ENCODE data around the gene SYNPO. TPM values are rescaled to one million over a fixed set of nuclear protein-coding genes. Genes with fewer than 3 reads are reported as not detected.

SYNPO gene
- total and polyA plus RNA-seq, 9 donors: 7.7 to 32.1 (median 27.6) TPM

DNA sequence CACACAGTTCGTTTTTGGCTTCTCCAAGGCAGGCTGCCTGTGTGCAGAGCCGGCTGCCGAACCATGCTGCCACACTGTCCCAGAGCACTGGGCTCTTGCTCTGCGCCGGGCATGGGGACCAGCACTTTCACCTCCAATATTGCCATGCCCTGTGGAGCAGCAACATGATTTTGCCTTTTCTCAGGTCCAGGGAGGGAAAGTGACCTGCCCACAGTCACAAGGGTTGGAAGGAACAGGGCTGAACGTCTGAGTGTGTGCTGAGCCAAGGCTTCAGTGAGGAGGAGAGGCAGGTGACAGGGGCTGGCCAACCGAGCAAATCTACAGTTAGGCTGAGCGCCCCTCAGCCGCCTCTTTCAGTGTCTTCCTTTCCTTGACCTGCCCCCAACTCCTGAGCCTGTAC lies 34.0 kb upstream of the SYNPO start:
- DNase-seq: no peak
- H3K27me3 ChIP-seq (ENCODE audit: control insufficient read depth, insufficient read depth, low read length): no peaks in the 10 kb centered on the region
- no peak overlapping the region for H3K4me3 ChIP-seq (ENCODE audit: low read length)
- no peak overlapping the region for H3K27ac ChIP-seq (ENCODE audit: low read length)
- WGBS (ENCODE audit: insufficient coverage): 80% methylated on average over 5 of the region's 9 CpGs
- no peaks in the 10 kb centered on the region for H3K36me3 ChIP-seq (ENCODE audit: control insufficient read depth, insufficient read depth, low read length)
- H3K9me3 ChIP-seq (replicated peaks; ENCODE audit: control insufficient read depth, low read depth, low read length): no peaks in the 10 kb centered on the region
- H3K4me1 ChIP-seq (ENCODE audit: control insufficient read depth, insufficient read depth, low read length): peaks cover 30% of the 10 kb centered on the region

DNA sequence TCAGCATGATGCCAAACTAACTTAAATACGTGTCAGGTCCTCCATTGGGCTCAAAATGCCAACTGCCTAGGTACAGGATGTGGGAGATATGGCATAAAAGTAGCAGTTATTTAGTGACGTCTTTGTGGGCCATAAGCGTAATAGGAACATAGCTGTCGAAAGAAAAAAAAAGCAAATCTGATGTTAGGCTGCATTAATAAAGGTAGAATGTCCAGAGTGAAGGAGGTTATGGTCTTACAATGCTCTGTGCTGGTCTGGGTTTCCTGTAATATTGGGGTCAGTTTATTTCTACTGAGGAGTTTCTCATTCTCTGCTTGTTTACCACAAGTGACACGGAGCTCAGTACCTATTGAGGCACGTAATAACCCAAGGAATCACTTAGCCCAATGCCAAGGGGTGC lies 33.4 kb upstream of the SYNPO start:
- Histone ChIP-seq H3K4me1 (ENCODE audit: control insufficient read depth, insufficient read depth, low read length) (peaks cover 32% of the 10 kb centered on the region), H3K9me3 (replicated peaks; ENCODE audit: control insufficient read depth, low read depth, low read length) (no peaks in the 10 kb centered on the region), H3K27me3 (ENCODE audit: control insufficient read depth, insufficient read depth, low read length) (no peaks in the 10 kb centered on the region), H3K27ac (ENCODE audit: low read length) (no peak overlapping the region), H3K4me3 (ENCODE audit: low read length) (no peak overlapping the region), H3K36me3 (ENCODE audit: control insufficient read depth, insufficient read depth, low read length) (no peaks in the 10 kb centered on the region)
- no peak for DNase-seq
- WGBS (ENCODE audit: insufficient coverage): 85% methylated on average over 4 of the region's 6 CpGs

DNA sequence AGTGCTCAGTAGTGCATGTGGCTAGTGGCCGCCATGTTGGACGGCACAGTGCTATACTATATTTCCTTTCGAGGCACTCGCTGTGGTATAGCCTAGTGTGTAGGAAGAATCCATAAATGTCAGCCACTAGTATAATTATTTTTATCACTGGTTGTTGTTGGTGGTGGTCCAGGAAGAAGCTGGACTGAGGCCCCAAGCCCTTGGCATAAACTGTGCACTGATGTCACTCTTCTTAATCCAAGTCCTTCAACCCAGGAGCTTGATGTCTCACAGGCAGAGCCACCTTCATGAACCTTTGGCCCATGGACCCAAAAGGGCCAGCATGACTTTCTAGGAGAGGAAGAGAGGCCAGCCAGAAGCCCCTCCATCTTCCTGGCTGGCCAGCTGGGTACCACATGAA lies 32.5 kb upstream of the SYNPO start:
- Histone ChIP-seq H3K4me1 (ENCODE audit: control insufficient read depth, insufficient read depth, low read length) (peaks cover 40% of the 10 kb centered on the region), H3K27ac (ENCODE audit: low read length) (no peak overlapping the region)
- no CpG with 5 or more reads among the region's 4 CpGs for WGBS (ENCODE audit: insufficient coverage)

DNA sequence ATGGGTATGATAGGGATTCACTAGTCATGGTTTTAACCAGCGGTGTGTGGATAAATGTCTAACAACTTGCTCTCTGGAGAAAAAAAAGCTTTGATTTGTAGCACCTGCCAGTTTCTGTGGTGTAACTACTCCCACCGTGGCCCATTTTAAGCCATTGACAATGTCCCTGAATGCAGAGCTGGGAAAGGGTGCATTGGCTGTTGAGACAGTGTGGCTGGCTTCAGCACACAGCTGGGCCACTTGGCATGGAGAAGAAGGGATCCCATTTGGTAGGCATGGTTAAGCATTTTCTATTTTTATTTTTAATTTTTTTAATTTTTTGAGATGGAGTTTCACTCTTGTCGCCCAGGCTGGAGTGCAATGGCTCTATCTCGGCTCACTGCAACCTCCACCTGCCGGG lies 31.5 kb upstream of the SYNPO start:
- 100% methylated on average over 1 of the region's 5 CpGs for WGBS (ENCODE audit: insufficient coverage)
- no peak for DNase-seq
- no peaks in the 10 kb centered on the region for H3K27me3 ChIP-seq (ENCODE audit: control insufficient read depth, insufficient read depth, low read length)
- H3K36me3 ChIP-seq (ENCODE audit: control insufficient read depth, insufficient read depth, low read length): no peaks in the 10 kb centered on the region
- peak overlapping the region; percentile 26 for H3K27ac ChIP-seq (ENCODE audit: low read length)
- H3K4me1 ChIP-seq (ENCODE audit: control insufficient read depth, insufficient read depth, low read length): peaks cover 50% of the 10 kb centered on the region
- no peak overlapping the region for H3K4me3 ChIP-seq (ENCODE audit: low read length)
- H3K9me3 ChIP-seq (replicated peaks; ENCODE audit: control insufficient read depth, low read depth, low read length): no peaks in the 10 kb centered on the region

More for the DNA sequence above, 32.5 kb upstream of the SYNPO start:
- Histone ChIP-seq H3K27me3 (ENCODE audit: control insufficient read depth, insufficient read depth, low read length) (no peaks in the 10 kb centered on the region), H3K36me3 (ENCODE audit: control insufficient read depth, insufficient read depth, low read length) (no peaks in the 10 kb centered on the region), H3K9me3 (replicated peaks; ENCODE audit: control insufficient read depth, low read depth, low read length) (no peaks in the 10 kb centered on the region), H3K4me3 (ENCODE audit: low read length) (no peak overlapping the region)
- no peak for DNase-seq

DNA sequence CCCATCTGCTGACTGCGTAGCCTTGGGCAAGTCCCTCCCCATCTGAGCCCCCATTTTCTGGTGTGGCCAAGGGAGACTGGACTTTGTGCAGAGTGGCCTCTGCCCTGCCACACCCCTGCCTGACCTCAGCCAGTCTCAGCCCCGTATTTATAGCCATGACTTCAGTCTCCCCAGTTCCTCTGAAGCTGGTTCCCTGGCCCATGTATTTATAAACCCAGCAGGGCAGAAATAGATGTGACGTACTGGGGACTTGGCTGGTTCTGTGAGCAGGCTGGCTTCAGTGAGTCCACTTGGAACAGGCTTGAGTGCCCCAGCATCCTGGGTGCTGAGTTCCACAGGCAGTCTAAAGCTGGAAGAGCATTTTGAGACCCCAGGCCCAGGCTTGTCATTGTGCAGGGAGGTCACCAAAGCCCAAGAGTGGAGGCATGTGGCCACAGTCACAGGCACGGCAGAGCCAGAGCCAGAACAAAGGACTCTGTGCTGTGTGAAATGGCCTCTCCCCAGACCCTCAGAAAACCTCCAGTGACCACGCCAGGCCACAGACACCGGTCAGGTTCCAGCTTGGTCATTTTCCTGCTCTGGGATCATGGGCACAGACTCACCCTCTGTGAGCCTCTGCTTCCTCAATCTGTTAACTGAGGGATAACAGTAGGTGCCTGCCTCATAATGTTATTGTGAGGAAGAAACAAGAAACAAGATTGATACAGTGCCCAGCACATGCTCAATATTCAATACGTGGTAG lies 30.4 kb upstream of the SYNPO start:
- Histone ChIP-seq H3K9me3 (replicated peaks; ENCODE audit: control insufficient read depth, low read depth, low read length) (no peaks in the 10 kb centered on the region), H3K36me3 (ENCODE audit: control insufficient read depth, insufficient read depth, low read length) (no peaks in the 10 kb centered on the region), H3K27me3 (ENCODE audit: control insufficient read depth, insufficient read depth, low read length) (no peaks in the 10 kb centered on the region), H3K4me1 (ENCODE audit: control insufficient read depth, insufficient read depth, low read length) (peaks cover 60% of the 10 kb centered on the region), H3K4me3 (ENCODE audit: low read length) (no peak overlapping the region), H3K27ac (ENCODE audit: low read length) (peak overlapping the region; percentile 91)
- 66% methylated on average over 3 of the region's 7 CpGs for WGBS (ENCODE audit: insufficient coverage)
- peak; percentile 82 for DNase-seq

DNA sequence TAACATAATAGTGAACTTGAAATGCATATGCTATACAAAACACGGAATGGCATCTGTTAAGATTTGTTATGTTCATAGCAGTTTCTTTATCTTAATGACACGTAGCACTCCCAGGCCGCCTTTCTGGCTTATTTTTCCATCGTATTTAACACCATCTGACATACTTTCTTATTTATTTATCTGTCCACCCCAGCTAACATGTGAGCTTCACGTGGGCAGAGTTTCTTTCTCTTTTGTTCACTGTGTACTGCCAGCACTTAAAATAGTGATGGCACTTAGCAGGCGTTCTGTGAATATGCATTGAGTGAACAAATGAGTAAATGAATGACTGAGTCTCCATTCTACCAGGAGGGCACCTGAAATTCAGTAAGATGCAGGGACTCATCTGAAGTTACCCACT lies 29.4 kb upstream of the SYNPO start:
- no CpG with 5 or more reads among the region's 6 CpGs for WGBS (ENCODE audit: insufficient coverage)
- H3K4me1 ChIP-seq (ENCODE audit: control insufficient read depth, insufficient read depth, low read length): peaks cover 66% of the 10 kb centered on the region
- DNase-seq: no peak

DNA sequence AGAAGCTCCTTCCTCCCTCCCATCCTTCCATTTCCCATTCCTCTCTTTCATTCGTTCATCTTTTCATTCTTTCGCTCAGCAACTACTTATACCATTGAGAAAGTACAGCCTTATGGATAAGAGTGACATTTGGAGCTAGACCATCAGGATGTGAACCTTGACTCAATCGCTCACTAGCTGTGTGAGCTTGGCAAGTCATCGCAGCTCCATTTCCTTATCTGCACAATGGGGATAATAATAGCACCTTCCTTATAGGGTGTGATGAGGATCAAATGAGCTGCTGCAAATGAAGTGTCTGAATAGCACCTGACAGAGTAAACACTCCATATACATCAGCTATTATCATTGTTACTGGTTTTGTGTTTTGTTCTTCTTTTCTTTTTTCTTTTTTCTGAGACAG lies 28.1 kb upstream of the SYNPO start:
- Histone ChIP-seq H3K9me3 (replicated peaks; ENCODE audit: control insufficient read depth, low read depth, low read length) (no peaks in the 10 kb centered on the region), H3K36me3 (ENCODE audit: control insufficient read depth, insufficient read depth, low read length) (no peaks in the 10 kb centered on the region), H3K27me3 (ENCODE audit: control insufficient read depth, insufficient read depth, low read length) (no peaks in the 10 kb centered on the region), H3K4me1 (ENCODE audit: control insufficient read depth, insufficient read depth, low read length) (peaks cover 70% of the 10 kb centered on the region), H3K27ac (ENCODE audit: low read length) (peak overlapping the region; percentile 1), H3K4me3 (ENCODE audit: low read length) (no peak overlapping the region)
- WGBS (ENCODE audit: insufficient coverage): no CpG with 5 or more reads among the region's 4 CpGs
- DNase-seq: no peak

More for the DNA sequence above, 29.4 kb upstream of the SYNPO start:
- Histone ChIP-seq H3K4me3 (ENCODE audit: low read length) (no peak overlapping the region), H3K9me3 (replicated peaks; ENCODE audit: control insufficient read depth, low read depth, low read length) (no peaks in the 10 kb centered on the region), H3K27me3 (ENCODE audit: control insufficient read depth, insufficient read depth, low read length) (no peaks in the 10 kb centered on the region), H3K36me3 (ENCODE audit: control insufficient read depth, insufficient read depth, low read length) (no peaks in the 10 kb centered on the region), H3K27ac (ENCODE audit: low read length) (no peak overlapping the region)

DNA sequence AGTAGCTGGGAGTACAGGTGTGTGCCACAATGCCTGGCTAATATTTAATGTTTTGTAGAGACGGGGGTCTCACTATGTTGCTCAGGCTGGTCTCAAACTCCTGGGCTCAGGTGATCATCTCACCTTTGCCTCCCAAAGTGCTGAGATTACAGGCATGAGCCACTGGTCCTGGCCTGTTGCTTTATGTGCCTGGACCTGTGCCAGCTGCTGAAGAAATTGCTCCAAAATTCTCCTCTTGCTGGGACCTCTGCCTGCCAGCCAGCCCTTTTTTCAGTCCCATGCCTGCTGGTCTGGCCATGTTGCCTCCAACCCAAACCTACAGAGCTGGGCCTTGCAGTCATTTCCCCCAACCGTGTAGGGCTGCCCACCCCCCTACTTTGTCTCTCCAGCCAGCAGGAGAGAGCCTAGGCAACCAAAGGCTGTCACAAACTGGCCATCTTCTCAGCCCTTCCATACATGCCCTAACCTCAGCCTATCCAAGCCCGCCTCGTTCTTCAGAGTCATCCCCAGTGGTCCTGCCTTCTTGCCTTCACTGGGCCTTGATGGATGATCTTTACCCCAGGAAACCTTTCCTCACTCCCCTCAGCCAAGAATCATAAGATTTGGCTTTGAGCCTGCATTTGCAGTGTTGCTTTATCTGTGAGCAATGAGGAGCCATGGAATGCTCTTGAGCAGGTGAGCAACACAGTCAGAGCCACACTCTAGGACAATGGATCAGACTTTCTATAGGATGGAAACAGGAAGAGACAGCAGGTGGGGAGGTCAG lies 27.4 kb upstream of the SYNPO start:
- Histone ChIP-seq H3K4me1 (ENCODE audit: control insufficient read depth, insufficient read depth, low read length) (peaks cover 70% of the 10 kb centered on the region), H3K27me3 (ENCODE audit: control insufficient read depth, insufficient read depth, low read length) (no peaks in the 10 kb centered on the region), H3K9me3 (replicated peaks; ENCODE audit: control insufficient read depth, low read depth, low read length) (no peaks in the 10 kb centered on the region), H3K27ac (ENCODE audit: low read length) (peak overlapping the region; percentile 26), H3K36me3 (ENCODE audit: control insufficient read depth, insufficient read depth, low read length) (no peaks in the 10 kb centered on the region), H3K4me3 (ENCODE audit: low read length) (no peak overlapping the region)
- WGBS (ENCODE audit: insufficient coverage): 82% methylated on average over 4 of the region's 4 CpGs
- DNase-seq: no peak

DNA sequence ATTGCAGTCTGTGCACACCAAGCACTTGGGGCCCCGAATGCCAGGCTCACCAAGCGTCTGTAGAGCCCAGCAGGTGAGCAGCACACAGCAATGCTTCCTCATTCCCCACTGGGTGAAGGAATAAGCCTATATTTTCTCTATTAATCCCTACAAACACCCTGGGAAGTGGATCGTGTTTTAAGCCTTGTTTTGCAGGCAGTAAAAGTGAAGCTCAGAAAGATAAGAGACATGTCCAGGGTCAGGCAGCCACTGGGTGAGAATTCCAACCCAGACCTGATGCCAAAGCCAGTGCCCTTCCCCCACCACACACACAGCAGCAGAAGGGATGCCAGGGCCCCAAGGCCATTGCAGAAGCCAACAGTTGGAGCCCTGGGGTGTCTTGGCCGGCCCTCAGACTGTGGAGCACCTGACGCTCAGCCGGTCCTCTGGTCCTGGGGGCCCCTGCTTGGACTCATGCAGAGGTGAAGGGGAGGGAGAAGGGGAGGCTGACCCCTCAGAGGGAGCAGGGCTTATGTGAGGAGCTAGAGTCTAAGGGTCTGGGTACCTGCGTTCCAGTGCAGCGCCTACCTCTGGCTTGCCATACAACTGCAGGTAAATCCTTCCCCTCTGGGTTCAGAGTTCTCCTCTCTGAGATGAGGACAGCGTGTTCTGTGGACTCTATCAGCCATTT lies 26.3 kb upstream of the SYNPO start:
- Histone ChIP-seq H3K27me3 (ENCODE audit: control insufficient read depth, insufficient read depth, low read length) (no peaks in the 10 kb centered on the region), H3K9me3 (replicated peaks; ENCODE audit: control insufficient read depth, low read depth, low read length) (no peaks in the 10 kb centered on the region), H3K4me3 (ENCODE audit: low read length) (no peak overlapping the region), H3K36me3 (ENCODE audit: control insufficient read depth, insufficient read depth, low read length) (no peaks in the 10 kb centered on the region), H3K4me1 (ENCODE audit: control insufficient read depth, insufficient read depth, low read length) (peaks cover 77% of the 10 kb centered on the region), H3K27ac (ENCODE audit: low read length) (peak overlapping the region; percentile 43)
- 63% methylated on average over 5 of the region's 9 CpGs for WGBS (ENCODE audit: insufficient coverage)
- DNase-seq: no peak

DNA sequence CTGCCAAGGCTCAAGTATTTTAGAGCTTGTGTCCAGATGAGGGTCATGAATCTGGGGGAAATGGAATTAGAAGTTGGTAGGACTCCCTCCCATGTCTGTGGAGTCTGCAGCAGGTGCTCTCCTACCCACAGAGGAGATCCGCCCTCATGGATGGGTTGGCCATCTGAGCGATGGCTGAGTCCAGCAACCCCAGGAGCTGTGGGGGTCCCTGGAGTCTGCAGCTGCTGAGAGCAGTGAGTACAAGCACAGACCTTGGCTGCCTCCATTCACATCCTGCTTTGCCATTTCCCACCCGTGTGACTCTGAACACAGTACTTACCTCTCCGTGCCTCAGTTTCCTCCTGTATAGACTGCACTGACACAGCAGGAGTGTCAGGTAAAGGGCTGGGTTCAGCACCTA lies 25.8 kb upstream of the SYNPO start:
- peak; percentile 79 for DNase-seq
- Histone ChIP-seq H3K36me3 (ENCODE audit: control insufficient read depth, insufficient read depth, low read length) (no peaks in the 10 kb centered on the region), H3K4me3 (ENCODE audit: low read length) (no peak overlapping the region), H3K27me3 (ENCODE audit: control insufficient read depth, insufficient read depth, low read length) (no peaks in the 10 kb centered on the region), H3K4me1 (ENCODE audit: control insufficient read depth, insufficient read depth, low read length) (peaks cover 80% of the 10 kb centered on the region), H3K9me3 (replicated peaks; ENCODE audit: control insufficient read depth, low read depth, low read length) (no peaks in the 10 kb centered on the region), H3K27ac (ENCODE audit: low read length) (peak overlapping the region; percentile 43)
- 14% methylated on average over 3 of the region's 4 CpGs for WGBS (ENCODE audit: insufficient coverage)

All from muscle of leg (tissue), 11 donors.